Peyer's patch (tissue), 4 donors: Measurements from ENCODE around the gene EYA3. TPM values are rescaled to one million over a fixed set of nuclear protein-coding genes. Genes with fewer than 3 reads are reported as not detected.

Source experiments
- DNase-seq, 3 donors: peaks; one replicate each; pipeline ENCODE4 v3.0.0-alpha.2; 2017 to 2019
- H3K27ac ChIP-seq, 4 donors: fragments of 200-600 bp; sonication (generic); one replicate each; pipeline ENCODE4 v1.5.1; 2016 to 2019
- H3K27me3 ChIP-seq, 2 donors: fragments of 200-600 bp; sonication (generic); one replicate each; pipeline ENCODE4 v1.5.1; 2019
- H3K36me3 ChIP-seq, 3 donors: fragments of 200-600 bp; sonication (generic); one replicate each; pipeline ENCODE4 v1.5.1; 2016 to 2019
- H3K4me1 ChIP-seq, 4 donors: fragments of 200-600 bp; sonication (generic); one replicate each; pipeline ENCODE4 v1.5.1; 2016 to 2019
- H3K4me3 ChIP-seq, 4 donors: fragments of 200-600 bp; sonication (generic); 1 replicate in 3 of 4; 2 replicates in 1 of 4; pipeline ENCODE4 v1.5.1; 2016 to 2019; ENCODE audit warnings: mild to moderate bottlenecking in 1 of 4
- H3K9me3 ChIP-seq, 4 donors: fragments of 200-600 bp; sonication (generic); one replicate each; pipeline ENCODE4 v1.5.1; 2016 to 2019; ENCODE audit warnings: mild to moderate bottlenecking in 1 of 4
- POLR2A ChIP-seq, 2 donors: fragments of 450-650 bp; IDR thresholded peaks; one replicate each; pipeline ENCODE4 v1.5.1; 2017; ENCODE audit warnings: antibody characterized with exemption in 2 of 2, mild to moderate bottlenecking in 2 of 2, moderate library complexity in 2 of 2
- total RNA-seq, 4 donors: library from RNA; depleted of rRNA; stranded (reverse); fragments of >200 nt; gene quantifications; one replicate each; pipeline ENCODE4 v1.1.0, GENCODE V29; 2016
- TF ChIP-seq, protein P1 (sequence below), 6 experiments: fragments of 450-650 bp in 4 of 6; fragments of 200-600 bp in 2 of 6; sonication (generic) in 1 of 6; IDR thresholded peaks; one replicate each; pipeline ENCODE4 v1.5.1; 2017 to 2019; ENCODE audit warnings: antibody characterized with exemption in 6 of 6, mild to moderate bottlenecking in 3 of 6, moderate library complexity in 1 of 6

Gene EYA3
- total RNA-seq, 4 donors from 2014 or later = 17.1 to 32.2 (median 23.4) TPM

- Histone ChIP-seq H3K4me3 (no peak overlapping the region), H3K9me3 (no peaks in the 10 kb centered on the region), H3K27ac (no peak overlapping the region), H3K4me1 (no peaks in the 10 kb centered on the region), H3K36me3 (no peaks in the 10 kb centered on the region), H3K27me3 (no peaks in the 10 kb centered on the region)
- DNase-seq = no peak
- TF ChIP-seq, protein P1, sequence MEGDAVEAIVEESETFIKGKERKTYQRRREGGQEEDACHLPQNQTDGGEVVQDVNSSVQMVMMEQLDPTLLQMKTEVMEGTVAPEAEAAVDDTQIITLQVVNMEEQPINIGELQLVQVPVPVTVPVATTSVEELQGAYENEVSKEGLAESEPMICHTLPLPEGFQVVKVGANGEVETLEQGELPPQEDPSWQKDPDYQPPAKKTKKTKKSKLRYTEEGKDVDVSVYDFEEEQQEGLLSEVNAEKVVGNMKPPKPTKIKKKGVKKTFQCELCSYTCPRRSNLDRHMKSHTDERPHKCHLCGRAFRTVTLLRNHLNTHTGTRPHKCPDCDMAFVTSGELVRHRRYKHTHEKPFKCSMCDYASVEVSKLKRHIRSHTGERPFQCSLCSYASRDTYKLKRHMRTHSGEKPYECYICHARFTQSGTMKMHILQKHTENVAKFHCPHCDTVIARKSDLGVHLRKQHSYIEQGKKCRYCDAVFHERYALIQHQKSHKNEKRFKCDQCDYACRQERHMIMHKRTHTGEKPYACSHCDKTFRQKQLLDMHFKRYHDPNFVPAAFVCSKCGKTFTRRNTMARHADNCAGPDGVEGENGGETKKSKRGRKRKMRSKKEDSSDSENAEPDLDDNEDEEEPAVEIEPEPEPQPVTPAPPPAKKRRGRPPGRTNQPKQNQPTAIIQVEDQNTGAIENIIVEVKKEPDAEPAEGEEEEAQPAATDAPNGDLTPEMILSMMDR (IDR thresholded peaks at IDR 0.05) = no peak
- no peak for TF ChIP-seq POLR2A (IDR thresholded peaks at IDR 0.05)
Observed at GRCh38 chr1:28118640-28119307, 30.4 kb upstream of the EYA3 start.

DNA sequence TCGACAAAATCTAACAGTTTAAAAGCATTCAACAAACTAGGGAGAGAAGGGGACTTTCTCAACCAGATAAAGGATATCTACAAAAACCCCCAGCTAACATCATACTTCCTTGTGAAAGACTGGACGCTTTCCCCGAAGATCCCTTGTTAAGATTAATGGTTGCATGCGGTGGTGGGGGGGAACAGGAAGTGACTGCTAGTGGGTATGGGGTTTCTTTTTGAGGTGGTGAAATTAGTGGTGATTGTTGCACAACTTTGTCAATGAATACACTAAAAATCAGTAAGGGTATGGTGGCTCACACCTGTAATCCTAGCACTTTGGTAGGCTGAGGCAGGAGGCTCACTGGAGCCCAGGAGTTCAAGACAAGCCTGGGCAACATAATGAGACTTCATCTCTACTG lies 26.9 kb upstream of the EYA3 start:
- H3K4me1 ChIP-seq = no peaks in the 10 kb centered on the region
- peak in 1 of 3 donors; percentile 51 for DNase-seq
- H3K27me3 ChIP-seq = no peaks in the 10 kb centered on the region
- no peak overlapping the region for H3K27ac ChIP-seq
- H3K36me3 ChIP-seq = no peaks in the 10 kb centered on the region
- no peaks in the 10 kb centered on the region for H3K9me3 ChIP-seq
- H3K4me3 ChIP-seq = no peak overlapping the region
- TF ChIP-seq, protein P1 (IDR thresholded peaks at IDR 0.05) = no peak
- TF ChIP-seq POLR2A (IDR thresholded peaks at IDR 0.05) = no peak

DNA sequence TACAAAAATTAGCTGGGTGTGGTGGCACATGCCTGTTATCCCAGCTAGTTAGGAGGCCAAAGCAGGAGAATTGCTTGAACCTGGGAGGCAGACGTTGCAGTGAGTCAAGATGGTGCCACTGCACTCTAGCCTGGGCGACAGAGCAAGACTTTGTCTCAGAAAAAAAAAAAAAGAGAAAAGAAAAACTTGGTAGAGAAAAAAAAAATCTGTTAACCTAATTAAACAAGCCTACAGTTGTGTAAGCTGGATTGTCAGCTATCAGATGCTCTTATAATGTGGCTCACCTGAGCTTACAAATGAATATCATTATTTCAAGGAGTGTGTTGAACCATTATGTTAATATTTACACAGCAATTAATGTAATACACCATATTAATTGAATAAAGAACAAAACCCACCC lies 26.4 kb upstream of the EYA3 start:
- TF ChIP-seq POLR2A (IDR thresholded peaks at IDR 0.05) = no peak
- Histone ChIP-seq H3K4me1 (no peaks in the 10 kb centered on the region), H3K9me3 (no peaks in the 10 kb centered on the region), H3K36me3 (no peaks in the 10 kb centered on the region), H3K4me3 (no peak overlapping the region), H3K27me3 (no peaks in the 10 kb centered on the region), H3K27ac (no peak overlapping the region)
- DNase-seq = no peak

DNA sequence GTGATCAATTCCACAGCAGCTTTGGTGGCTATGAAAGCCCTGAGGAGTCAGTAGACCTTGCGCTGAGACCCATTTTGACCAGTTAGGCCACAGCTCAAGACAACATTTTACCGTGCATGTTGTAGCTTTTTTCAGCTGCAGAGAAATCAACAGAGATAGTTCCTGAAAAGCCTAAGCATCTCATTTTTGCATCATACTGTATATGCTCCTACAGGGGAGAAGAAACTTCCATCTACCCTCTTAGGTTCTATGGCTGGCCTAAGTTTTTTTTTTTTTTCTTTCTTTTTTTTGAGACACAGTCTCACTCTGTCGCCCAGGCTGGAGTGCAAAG lies 24.8 kb upstream of the EYA3 start:
- no peak for DNase-seq
- Histone ChIP-seq H3K4me1 (no peaks in the 10 kb centered on the region), H3K9me3 (no peaks in the 10 kb centered on the region), H3K27me3 (no peaks in the 10 kb centered on the region), H3K27ac (peak overlapping the region in 1 of 4 donors; percentile 25), H3K4me3 (no peak overlapping the region), H3K36me3 (no peaks in the 10 kb centered on the region)
- TF ChIP-seq, protein P1 (IDR thresholded peaks at IDR 0.05) = peak in 3 of 6 experiments; percentile 8 to 43 (median 31)
- no peak for TF ChIP-seq POLR2A (IDR thresholded peaks at IDR 0.05)

DNA sequence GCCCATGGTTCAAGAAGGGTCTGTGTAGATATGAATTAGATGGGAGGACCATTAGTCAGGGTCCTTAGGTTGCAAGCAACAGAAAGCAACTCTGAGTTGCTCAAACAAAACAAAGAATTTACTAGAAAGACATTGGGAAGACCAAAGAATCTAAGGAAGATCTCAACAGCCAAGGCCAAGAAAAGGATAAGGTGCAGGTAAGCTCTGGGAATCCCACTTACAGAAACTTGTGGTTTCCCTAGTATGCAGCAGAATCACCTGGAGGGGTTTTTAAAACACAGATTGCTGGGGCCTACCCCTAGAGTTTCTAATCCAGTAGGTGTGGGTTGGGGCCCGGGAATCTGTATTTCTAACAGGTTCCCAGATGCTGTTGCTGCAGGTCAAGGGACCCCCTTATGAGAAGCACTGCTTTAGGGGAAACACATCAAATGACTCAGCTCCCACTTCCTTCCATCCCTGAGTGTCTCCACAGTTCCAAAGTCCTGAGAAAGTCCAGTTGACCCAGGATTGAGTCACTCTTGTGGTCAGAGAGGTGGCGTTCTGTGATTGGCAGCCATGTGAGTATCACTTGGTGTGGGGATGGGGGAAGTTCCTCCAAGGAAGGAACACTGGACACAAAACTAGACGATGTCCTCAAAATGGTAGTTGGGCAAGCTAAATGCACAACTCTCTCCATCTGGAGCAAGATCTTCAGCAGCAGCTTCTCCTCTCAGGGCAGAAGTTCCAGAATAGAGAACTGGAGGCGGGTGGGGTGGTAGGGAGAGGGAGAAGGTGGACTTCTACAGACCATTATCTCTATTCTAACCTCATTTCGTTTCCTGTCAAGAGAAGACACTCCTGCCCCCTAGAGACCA lies 24.2 kb upstream of the EYA3 start:
- TF ChIP-seq, protein P1 (IDR thresholded peaks at IDR 0.05) = peak in 1 of 6 experiments; percentile 47
- TF ChIP-seq POLR2A (IDR thresholded peaks at IDR 0.05) = no peak
- Histone ChIP-seq H3K27ac (peak overlapping the region in 1 of 4 donors; percentile 25), H3K4me3 (no peak overlapping the region), H3K9me3 (no peaks in the 10 kb centered on the region), H3K27me3 (no peaks in the 10 kb centered on the region), H3K36me3 (no peaks in the 10 kb centered on the region), H3K4me1 (no peaks in the 10 kb centered on the region)
- DNase-seq = peak in 1 of 3 donors; percentile 59

GRCh38 chr1:28111157-28111556 lies 22.7 kb upstream of the EYA3 start:
- TF ChIP-seq, protein P1 (IDR thresholded peaks at IDR 0.05) = no peak
- TF ChIP-seq POLR2A (IDR thresholded peaks at IDR 0.05) = no peak
- Histone ChIP-seq H3K27ac (no peak overlapping the region), H3K4me3 (no peak overlapping the region), H3K4me1 (no peaks in the 10 kb centered on the region), H3K36me3 (no peaks in the 10 kb centered on the region), H3K27me3 (no peaks in the 10 kb centered on the region), H3K9me3 (no peaks in the 10 kb centered on the region)
- no peak for DNase-seq
